ENCODE measurements around the gene MMRN2. TPM values are rescaled to one million over a fixed set of nuclear protein-coding genes. Genes with fewer than 3 reads are reported as not detected.
"Not testable (repeated sequence)": the region's sequence is repeated elsewhere in the genome, so short reads cannot be mapped to it uniquely, and the experiment has no call there.

MMRN2 gene
- total and polyA plus RNA-seq, 4 donors, result 1.7 to 12.1 (median 8.6) TPM

- no peak overlapping the region for H3K9ac ChIP-seq (ENCODE audit: low read depth in 1 of 2, low read length in 2 of 2)
- H3K27ac ChIP-seq (ENCODE audit: low read depth in 1 of 2, low read length in 2 of 2), result no peak overlapping the region
- peaks cover 2 to 15% (median 10%) of the 10 kb centered on the region in 4 donors for H3K4me1 ChIP-seq (ENCODE audit: control insufficient read depth in 4 of 4, insufficient read depth in 4 of 4, low read length in 3 of 4)
- no peaks in the 10 kb centered on the region for H3K27me3 ChIP-seq (ENCODE audit: control insufficient read depth in 4 of 4, insufficient read depth in 4 of 4, low read length in 3 of 4)
- no peak for DNase-seq (ENCODE audit: low spot score)
- H3K4me3 ChIP-seq (ENCODE audit: low read depth in 1 of 3, low read length in 3 of 3), result no peak overlapping the region
- H3K9me3 ChIP-seq (ENCODE audit: control insufficient read depth in 4 of 4, low read length in 3 of 4), result no peaks in the 10 kb centered on the region
- H3K36me3 ChIP-seq (ENCODE audit: control insufficient read depth in 4 of 4, insufficient read depth in 3 of 4, low read depth in 1 of 4, low read length in 3 of 4), result no peaks in the 10 kb centered on the region
- TF ChIP-seq FOXA1 (IDR thresholded peaks at IDR 0.05) (no peak), NR2F2 (IDR thresholded peaks at IDR 0.05) (no peak), HNF4A (conservative IDR thresholded peaks at IDR 0.05) (no peak), SP1 (IDR thresholded peaks at IDR 0.05) (no peak), GABPA (IDR thresholded peaks at IDR 0.05 in 1 of 2, conservative IDR thresholded peaks at IDR 0.05 in 1 of 2) (no peak), FOXA2 (IDR thresholded peaks at IDR 0.05) (no peak), RAD21 (IDR thresholded peaks at IDR 0.05) (no peak), TAF1 (conservative IDR thresholded peaks at IDR 0.05) (no peak), YY1 (IDR thresholded peaks at IDR 0.05) (no peak), EGR1 (IDR thresholded peaks at IDR 0.05; ENCODE audit: low read depth in 2 of 2) (no peak)
- TF ChIP-seq, protein P1, sequence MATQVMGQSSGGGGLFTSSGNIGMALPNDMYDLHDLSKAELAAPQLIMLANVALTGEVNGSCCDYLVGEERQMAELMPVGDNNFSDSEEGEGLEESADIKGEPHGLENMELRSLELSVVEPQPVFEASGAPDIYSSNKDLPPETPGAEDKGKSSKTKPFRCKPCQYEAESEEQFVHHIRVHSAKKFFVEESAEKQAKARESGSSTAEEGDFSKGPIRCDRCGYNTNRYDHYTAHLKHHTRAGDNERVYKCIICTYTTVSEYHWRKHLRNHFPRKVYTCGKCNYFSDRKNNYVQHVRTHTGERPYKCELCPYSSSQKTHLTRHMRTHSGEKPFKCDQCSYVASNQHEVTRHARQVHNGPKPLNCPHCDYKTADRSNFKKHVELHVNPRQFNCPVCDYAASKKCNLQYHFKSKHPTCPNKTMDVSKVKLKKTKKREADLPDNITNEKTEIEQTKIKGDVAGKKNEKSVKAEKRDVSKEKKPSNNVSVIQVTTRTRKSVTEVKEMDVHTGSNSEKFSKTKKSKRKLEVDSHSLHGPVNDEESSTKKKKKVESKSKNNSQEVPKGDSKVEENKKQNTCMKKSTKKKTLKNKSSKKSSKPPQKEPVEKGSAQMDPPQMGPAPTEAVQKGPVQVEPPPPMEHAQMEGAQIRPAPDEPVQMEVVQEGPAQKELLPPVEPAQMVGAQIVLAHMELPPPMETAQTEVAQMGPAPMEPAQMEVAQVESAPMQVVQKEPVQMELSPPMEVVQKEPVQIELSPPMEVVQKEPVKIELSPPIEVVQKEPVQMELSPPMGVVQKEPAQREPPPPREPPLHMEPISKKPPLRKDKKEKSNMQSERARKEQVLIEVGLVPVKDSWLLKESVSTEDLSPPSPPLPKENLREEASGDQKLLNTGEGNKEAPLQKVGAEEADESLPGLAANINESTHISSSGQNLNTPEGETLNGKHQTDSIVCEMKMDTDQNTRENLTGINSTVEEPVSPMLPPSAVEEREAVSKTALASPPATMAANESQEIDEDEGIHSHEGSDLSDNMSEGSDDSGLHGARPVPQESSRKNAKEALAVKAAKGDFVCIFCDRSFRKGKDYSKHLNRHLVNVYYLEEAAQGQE (IDR thresholded peaks at IDR 0.05), result no peak
These were observed 6.1 kb downstream of the MMRN2 start for GRCh38 chr10:86951184-86951761.

DNA sequence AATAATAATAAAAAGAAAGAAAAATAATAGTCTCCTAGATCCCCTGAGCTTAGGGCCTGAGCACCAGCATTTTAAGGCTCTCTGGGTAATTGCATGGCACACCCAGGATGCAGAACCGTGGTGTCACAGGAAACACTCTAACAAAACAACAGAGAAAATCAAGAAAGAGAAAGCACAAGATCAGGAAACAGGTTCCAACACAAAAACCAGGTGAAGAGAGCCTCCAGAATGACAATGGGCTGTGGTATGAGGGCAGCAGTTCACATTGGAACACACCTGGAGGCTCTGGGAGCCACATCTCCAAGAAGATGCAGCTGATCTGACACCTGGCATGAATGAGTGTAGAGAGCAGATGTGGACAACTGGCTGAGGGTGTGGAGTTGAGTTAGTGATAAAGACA is 7.1 kb downstream of the MMRN2 start:
- Histone ChIP-seq H3K27ac (ENCODE audit: low read depth in 1 of 2, low read length in 2 of 2) (no peak overlapping the region), H3K9ac (ENCODE audit: low read depth in 1 of 2, low read length in 2 of 2) (no peak overlapping the region), H3K36me3 (ENCODE audit: control insufficient read depth in 4 of 4, insufficient read depth in 3 of 4, low read depth in 1 of 4, low read length in 3 of 4) (no peaks in the 10 kb centered on the region), H3K9me3 (ENCODE audit: control insufficient read depth in 4 of 4, low read length in 3 of 4) (no peaks in the 10 kb centered on the region), H3K27me3 (ENCODE audit: control insufficient read depth in 4 of 4, insufficient read depth in 4 of 4, low read length in 3 of 4) (no peaks in the 10 kb centered on the region), H3K4me3 (ENCODE audit: low read depth in 1 of 3, low read length in 3 of 3) (no peak overlapping the region), H3K4me1 (ENCODE audit: control insufficient read depth in 4 of 4, insufficient read depth in 4 of 4, low read length in 3 of 4) (peaks cover 2 to 19% (median 10%) of the 10 kb centered on the region in 4 donors)
- DNase-seq (ENCODE audit: low spot score), result no peak
- TF ChIP-seq HNF4A (conservative IDR thresholded peaks at IDR 0.05) (no peak), YY1 (IDR thresholded peaks at IDR 0.05) (no peak), FOXA1 (IDR thresholded peaks at IDR 0.05) (no peak), EGR1 (IDR thresholded peaks at IDR 0.05; ENCODE audit: low read depth in 2 of 2) (no peak), JUND (IDR thresholded peaks at IDR 0.05) (no peak)
- 69% methylated on average over 1 of the region's 1 CpG for WGBS

DNA sequence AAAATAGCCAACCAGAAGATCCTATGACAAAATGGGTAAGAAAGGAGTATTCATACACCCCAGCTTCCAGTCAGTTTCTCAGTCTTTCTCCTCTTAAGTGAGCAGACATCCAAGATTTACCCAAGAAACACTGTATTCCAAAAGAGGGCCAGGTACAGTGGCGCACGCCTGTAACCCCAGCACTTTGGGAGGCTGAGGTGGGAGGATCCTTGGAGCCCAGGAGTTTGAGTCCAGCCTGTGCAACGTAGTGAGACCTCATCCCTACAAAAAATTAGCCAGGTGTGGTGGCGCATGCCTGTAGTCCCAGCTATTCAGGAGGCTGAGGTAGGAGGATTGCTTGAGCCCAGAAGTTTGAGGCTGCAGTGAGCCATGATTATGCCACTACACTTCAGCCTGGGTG is 9.6 kb downstream of the MMRN2 start:
- peaks cover 12 to 22% (median 16%) of the 10 kb centered on the region in 4 donors for H3K4me1 ChIP-seq (ENCODE audit: control insufficient read depth in 4 of 4, insufficient read depth in 4 of 4, low read length in 3 of 4)
- DNase-seq (ENCODE audit: low spot score); H3K9ac ChIP-seq (ENCODE audit: low read depth in 1 of 2, low read length in 2 of 2); H3K36me3 ChIP-seq (ENCODE audit: control insufficient read depth in 4 of 4, insufficient read depth in 3 of 4, low read depth in 1 of 4, low read length in 3 of 4); H3K4me3 ChIP-seq (ENCODE audit: low read depth in 1 of 3, low read length in 3 of 3); H3K27ac ChIP-seq (ENCODE audit: low read depth in 1 of 2, low read length in 2 of 2); H3K27me3 ChIP-seq (ENCODE audit: control insufficient read depth in 4 of 4, insufficient read depth in 4 of 4, low read length in 3 of 4); H3K9me3 ChIP-seq (ENCODE audit: control insufficient read depth in 4 of 4, low read length in 3 of 4): not testable (repeated sequence)
- WGBS, result 94% methylated on average over 4 of the region's 4 CpGs

Measured in liver (tissue), 9 donors.